Loucy (cell line): ENCODE results near the gene TLX3.

Source experiments
- H2AFZ ChIP-seq: fragments of 200-600 bp; sonication (generic); 2 replicates; pipeline ENCODE4 v1.6.0; 2016; ENCODE audit warnings: antibody characterized with exemption, mild to moderate bottlenecking, low read length, moderate library complexity
- H3F3A ChIP-seq: fragments of 200-600 bp; 2 replicates; pipeline ENCODE4 v1.6.0; 2016; ENCODE audit warnings: antibody characterized with exemption, low read depth, mild to moderate bottlenecking
- H3K27me3 ChIP-seq: fragments of 200-600 bp; sonication (generic); 2 replicates; pipeline ENCODE4 v1.6.1; 2014; ENCODE audit warnings: low read length, mild to moderate bottlenecking; ENCODE audit not compliant: insufficient read depth, poor library complexity, severe bottlenecking
- H3K36me3 ChIP-seq: fragments of 200-600 bp; sonication (generic); 2 replicates; pipeline ENCODE4 v1.6.1; 2016; ENCODE audit warnings: low read length; ENCODE audit not compliant: insufficient read depth
- H3K4me1 ChIP-seq: fragments of 200-600 bp; sonication (generic); 2 replicates; pipeline ENCODE4 v1.5.1; 2014; ENCODE audit warnings: low read length, mild to moderate bottlenecking; ENCODE audit not compliant: insufficient read depth, poor library complexity, severe bottlenecking
- H3K4me2 ChIP-seq: fragments of 200-600 bp; sonication (generic); 2 replicates; pipeline ENCODE4 v1.6.0; 2014; ENCODE audit warnings: antibody characterized with exemption, low read length, low read depth, mild to moderate bottlenecking; ENCODE audit not compliant: poor library complexity, severe bottlenecking
- H3K4me3 ChIP-seq: fragments of 200-600 bp; sonication (generic); 2 replicates; pipeline ENCODE4 v1.5.1; 2014; ENCODE audit warnings: low read length, mild to moderate bottlenecking, mixed read lengths; ENCODE audit not compliant: poor library complexity, severe bottlenecking
- H3K79me2 ChIP-seq: fragments of 200-600 bp; sonication (generic); 2 replicates; pipeline ENCODE4 v1.6.1; 2014; ENCODE audit warnings: low read length; ENCODE audit not compliant: insufficient read depth
- H3K9ac ChIP-seq: fragments of 200-600 bp; sonication (generic); 2 replicates; pipeline ENCODE4 v1.6.0; 2014; ENCODE audit warnings: mild to moderate bottlenecking, low read depth, low read length, moderate library complexity; ENCODE audit not compliant: poor library complexity, severe bottlenecking
- H3K9me2 ChIP-seq: fragments of 200-600 bp; sonication (generic); replicated peaks from 2 replicates; pipeline ENCODE4 v1.6.1; 2016; ENCODE audit warnings: low read depth, low read length, mixed read lengths
- H3K9me3 ChIP-seq: fragments of 200-600 bp; sonication (generic); 2 replicates; pipeline ENCODE4 v1.6.1; 2014; ENCODE audit warnings: mild to moderate bottlenecking, antibody characterized with exemption, low read length, low read depth; ENCODE audit not compliant: insufficient read depth
- H4K20me1 ChIP-seq: fragments of 200-600 bp; sonication (generic); 2 replicates; pipeline ENCODE4 v1.6.0; 2014; ENCODE audit warnings: antibody characterized with exemption, low read length, mild to moderate bottlenecking; ENCODE audit not compliant: insufficient read depth, poor library complexity, severe bottlenecking
- EZH2phosphoT487 ChIP-seq: fragments of 200-600 bp; IDR thresholded peaks from 2 replicates; pipeline ENCODE4 v1.6.1; 2018; ENCODE audit warnings: antibody characterized with exemption, mild to moderate bottlenecking, moderate library complexity, borderline replicate concordance
- TF ChIP-seq, protein P1 (sequence below): fragments of 200-600 bp; sonication (generic); conservative IDR thresholded peaks from 2 replicates; pipeline ENCODE4 v1.5.1; 2014; ENCODE audit warnings: mild to moderate bottlenecking, antibody characterized with exemption, low read length

TLX3 gene

DNA sequence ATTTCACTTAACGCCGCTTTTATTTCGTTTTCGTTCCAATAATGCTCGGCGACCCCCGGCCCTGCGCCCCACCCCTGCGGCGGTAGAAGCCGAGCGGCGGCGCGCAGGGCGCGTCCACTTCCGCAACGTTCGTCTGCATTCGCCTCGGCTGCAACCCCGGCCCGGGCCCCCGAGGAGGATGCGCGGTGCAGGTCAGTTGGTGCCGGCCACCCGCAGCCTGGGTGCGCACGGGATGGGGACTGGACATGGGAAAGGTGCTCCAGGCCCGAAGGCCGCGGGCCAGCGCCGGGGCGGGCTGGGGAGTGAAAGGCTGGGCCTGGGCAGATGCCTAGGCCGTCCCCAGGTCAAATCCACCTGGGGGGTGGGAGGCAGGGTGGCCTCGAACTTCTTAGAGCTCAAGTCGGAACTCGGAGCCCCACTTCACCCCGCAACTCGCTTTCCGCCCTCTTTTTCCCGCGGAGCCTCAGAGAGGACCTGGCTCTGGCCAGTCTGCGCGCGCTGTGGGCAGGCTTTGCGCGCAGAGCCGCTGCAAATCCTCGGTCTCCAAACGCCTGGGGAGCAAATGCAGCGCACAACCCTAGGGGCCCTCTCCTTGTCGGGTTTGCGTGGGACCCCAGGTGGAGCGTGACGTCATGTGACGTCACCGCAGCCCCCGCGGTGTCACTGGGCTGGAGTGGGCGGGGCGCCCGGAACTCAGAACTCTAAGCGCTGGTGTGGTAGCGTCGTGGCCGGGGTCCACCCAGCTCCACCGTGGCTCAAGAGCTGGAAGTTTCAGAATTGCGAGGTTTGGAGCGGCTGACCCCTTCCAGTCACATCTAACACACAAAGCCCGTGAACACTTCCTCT, 3.3 kb downstream of the TLX3 start:
- no peaks in the 10 kb centered on the region for H3K36me3 ChIP-seq
- TF ChIP-seq, protein P1, sequence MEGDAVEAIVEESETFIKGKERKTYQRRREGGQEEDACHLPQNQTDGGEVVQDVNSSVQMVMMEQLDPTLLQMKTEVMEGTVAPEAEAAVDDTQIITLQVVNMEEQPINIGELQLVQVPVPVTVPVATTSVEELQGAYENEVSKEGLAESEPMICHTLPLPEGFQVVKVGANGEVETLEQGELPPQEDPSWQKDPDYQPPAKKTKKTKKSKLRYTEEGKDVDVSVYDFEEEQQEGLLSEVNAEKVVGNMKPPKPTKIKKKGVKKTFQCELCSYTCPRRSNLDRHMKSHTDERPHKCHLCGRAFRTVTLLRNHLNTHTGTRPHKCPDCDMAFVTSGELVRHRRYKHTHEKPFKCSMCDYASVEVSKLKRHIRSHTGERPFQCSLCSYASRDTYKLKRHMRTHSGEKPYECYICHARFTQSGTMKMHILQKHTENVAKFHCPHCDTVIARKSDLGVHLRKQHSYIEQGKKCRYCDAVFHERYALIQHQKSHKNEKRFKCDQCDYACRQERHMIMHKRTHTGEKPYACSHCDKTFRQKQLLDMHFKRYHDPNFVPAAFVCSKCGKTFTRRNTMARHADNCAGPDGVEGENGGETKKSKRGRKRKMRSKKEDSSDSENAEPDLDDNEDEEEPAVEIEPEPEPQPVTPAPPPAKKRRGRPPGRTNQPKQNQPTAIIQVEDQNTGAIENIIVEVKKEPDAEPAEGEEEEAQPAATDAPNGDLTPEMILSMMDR: no peak
- TF ChIP-seq EZH2phosphoT487: no peak
- no peaks in the 10 kb centered on the region for H3K79me2 ChIP-seq
- no peak overlapping the region for H3K9ac ChIP-seq
- H3K4me3 ChIP-seq: no peak overlapping the region
- H2AFZ ChIP-seq: no peak overlapping the region
- H4K20me1 ChIP-seq: no peaks in the 10 kb centered on the region
- H3K27me3 ChIP-seq: no peaks in the 10 kb centered on the region
- H3K9me3 ChIP-seq: no peaks in the 10 kb centered on the region
- no peaks in the 10 kb centered on the region for H3K9me2 ChIP-seq
- H3F3A ChIP-seq: no peaks in the 10 kb centered on the region
- peaks cover 2% of the 10 kb centered on the region for H3K4me1 ChIP-seq
- H3K4me2 ChIP-seq: no peak overlapping the region

DNA sequence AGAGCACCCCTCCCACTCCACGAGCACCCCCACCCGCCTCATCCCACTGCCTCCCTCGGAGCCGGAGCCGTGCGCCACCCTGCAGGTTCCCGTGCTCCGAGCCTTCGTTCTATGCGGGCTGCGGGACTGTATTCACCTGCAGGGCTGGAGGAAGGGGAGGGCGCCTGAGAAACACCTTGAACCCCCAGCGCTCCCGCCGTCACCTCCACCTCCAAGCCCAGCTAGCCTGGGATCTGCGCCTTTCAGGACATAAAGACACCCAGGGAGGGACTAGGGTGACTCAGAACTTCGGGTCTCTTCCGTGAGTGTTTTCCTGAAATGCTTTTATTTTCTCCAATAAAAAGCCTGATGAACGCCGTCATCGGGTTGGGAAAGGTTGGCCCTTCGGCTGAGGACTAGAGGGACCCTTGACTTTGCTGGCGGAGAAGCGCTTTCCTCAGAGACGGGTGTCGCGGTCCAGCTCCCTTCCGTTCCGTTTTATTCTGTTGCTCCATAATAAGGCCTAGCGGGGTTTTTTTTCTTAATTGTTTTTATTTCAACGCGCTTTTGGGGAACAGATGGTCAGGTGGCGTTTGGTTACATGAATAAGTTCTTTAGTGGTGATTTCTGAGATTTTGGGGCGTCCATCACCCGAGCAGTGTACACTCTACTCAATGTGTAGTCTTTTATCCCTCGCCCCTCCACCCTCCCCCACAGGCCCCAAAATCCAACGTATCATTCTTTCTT, 4.6 kb downstream of the TLX3 start:
- no peaks in the 10 kb centered on the region for H3F3A ChIP-seq
- no peaks in the 10 kb centered on the region for H3K79me2 ChIP-seq
- H3K4me3 ChIP-seq: no peak overlapping the region
- no peak overlapping the region for H2AFZ ChIP-seq
- no peaks in the 10 kb centered on the region for H3K27me3 ChIP-seq
- H3K4me1 ChIP-seq: no peaks in the 10 kb centered on the region
- H4K20me1 ChIP-seq: no peaks in the 10 kb centered on the region
- H3K36me3 ChIP-seq: no peaks in the 10 kb centered on the region
- H3K9me2 ChIP-seq: no peaks in the 10 kb centered on the region
- H3K9ac ChIP-seq: no peak overlapping the region
- H3K9me3 ChIP-seq: no peaks in the 10 kb centered on the region
- TF ChIP-seq, protein P1: no peak
- TF ChIP-seq EZH2phosphoT487: no peak
- H3K4me2 ChIP-seq: no peak overlapping the region

DNA sequence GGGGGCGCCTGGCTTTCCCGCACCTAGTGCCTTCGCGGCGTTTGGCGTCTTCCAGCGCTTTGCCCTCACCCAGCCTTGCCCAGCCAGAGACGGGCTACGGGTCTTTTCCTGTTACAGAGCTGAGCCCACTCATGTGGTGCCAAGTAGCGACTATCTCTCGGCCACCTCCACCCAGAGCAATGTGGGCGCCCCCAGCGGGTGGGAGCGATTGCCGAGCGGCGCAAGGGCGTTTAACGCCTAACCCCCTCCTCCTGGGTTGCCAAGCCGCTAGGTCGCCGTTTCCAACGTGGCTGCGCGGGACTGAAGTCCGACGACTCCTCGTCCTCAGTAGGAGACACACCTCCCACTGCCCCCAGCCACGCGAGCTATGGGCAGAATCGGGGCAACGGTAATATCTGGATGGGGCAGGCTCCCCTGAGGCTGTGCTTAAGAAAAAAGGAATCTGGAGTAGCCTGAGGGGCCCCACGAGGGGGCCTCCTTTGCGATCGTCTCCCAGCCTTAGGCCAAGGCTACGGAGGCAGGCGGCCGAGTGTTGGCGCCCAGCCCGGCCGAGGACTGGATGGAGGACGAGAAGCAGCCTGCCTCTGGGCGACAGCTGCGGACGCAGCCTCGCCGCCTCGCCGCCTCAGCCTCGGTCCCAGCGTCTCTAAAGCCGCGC, 5.8 kb downstream of the TLX3 start:
- Histone ChIP-seq H3K9ac (no peak overlapping the region), H3K36me3 (no peaks in the 10 kb centered on the region), H3F3A (no peaks in the 10 kb centered on the region), H4K20me1 (no peaks in the 10 kb centered on the region), H3K9me2 (no peaks in the 10 kb centered on the region), H2AFZ (no peak overlapping the region), H3K4me3 (no peak overlapping the region), H3K79me2 (no peaks in the 10 kb centered on the region), H3K4me2 (no peak overlapping the region), H3K4me1 (no peaks in the 10 kb centered on the region), H3K27me3 (no peaks in the 10 kb centered on the region), H3K9me3 (no peaks in the 10 kb centered on the region)
- TF ChIP-seq, protein P1: no peak
- no peak for TF ChIP-seq EZH2phosphoT487
